ENCODE results near the gene HNRNPA2B1.
A peak's percentile ranks its signal among the peaks of the same experiment; 100 is the strongest.

Gene HNRNPA2B1

DNA sequence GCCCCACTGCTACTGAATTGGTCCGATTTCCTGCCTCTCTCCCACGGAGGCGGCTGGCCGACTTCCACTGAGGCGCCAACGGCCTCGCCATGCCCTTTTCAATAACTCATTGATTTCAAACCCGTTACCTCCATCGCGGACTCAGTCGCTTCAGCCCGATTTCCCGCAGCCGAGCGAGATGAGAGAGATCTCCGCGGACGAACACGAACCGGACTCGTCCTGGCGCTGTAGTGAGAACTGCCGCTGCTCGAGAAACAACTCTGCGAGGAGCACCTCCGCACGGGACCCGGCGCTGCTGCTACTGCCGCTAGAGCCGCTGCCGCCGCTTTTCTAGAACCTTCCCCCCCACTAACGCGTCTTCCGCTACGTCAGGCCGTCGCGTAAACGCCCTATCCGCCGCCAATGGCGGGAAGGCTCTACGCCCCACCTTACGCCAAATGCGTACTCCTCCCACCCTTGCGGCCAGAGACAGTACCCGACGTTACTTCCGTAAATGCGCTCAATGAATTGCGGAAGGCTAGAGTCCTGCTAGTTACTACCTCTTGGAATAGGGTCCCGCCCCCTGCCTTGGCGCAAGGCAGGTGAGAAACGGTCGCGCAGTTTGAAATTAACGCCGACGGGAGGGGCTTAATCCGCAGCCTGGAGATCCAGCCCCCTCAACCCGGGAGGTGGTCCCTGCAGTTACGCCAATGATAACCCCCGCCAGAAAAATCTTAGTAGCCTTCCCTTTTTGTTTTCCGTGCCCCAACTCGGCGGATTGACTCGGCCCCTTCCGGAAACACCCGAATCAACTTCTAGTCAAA lies at the start of gene HNRNPA2B1:
Gene HNRNPA2B1, minus strand, starts transcription at position 303 of the 803 bp plus-strand sequence. Its CDS starts 169 bp downstream, at position 134.
- H3K79me2 ChIP-seq (ENCODE audit: control insufficient read depth, low read length) = peaks cover 91% of the 10 kb centered on the region
- H3K4me2 ChIP-seq (ENCODE audit: low read length) = peak within 1 kb of the TSS; percentile 77
- peaks cover 90% of the 10 kb centered on the region for H3K36me3 ChIP-seq (ENCODE audit: control insufficient read depth, low read length)
- peak within 1 kb of the TSS; percentile 93 for H3K4me3 ChIP-seq (ENCODE audit: low read length)
- peaks cover 47% of the 10 kb centered on the region for H3K4me1 ChIP-seq (ENCODE audit: control insufficient read depth, low read length)
- H3K27me3 ChIP-seq (ENCODE audit: control insufficient read depth, low read length) = no peaks in the 10 kb centered on the region
- H3K9me2 ChIP-seq (replicated peaks; ENCODE audit: control insufficient read depth, low read length) = no peaks in the 10 kb centered on the region
- peaks cover 55% of the 10 kb centered on the region for H3F3A ChIP-seq (ENCODE audit: control insufficient read depth, insufficient read depth)
- H3K27ac ChIP-seq (ENCODE audit: low read depth, low read length) = peak within 1 kb of the TSS; percentile 96
- no peaks in the 10 kb centered on the region for H3K9me3 ChIP-seq (ENCODE audit: control insufficient read depth, insufficient read depth, low read length)
- TF ChIP-seq, protein P1, sequence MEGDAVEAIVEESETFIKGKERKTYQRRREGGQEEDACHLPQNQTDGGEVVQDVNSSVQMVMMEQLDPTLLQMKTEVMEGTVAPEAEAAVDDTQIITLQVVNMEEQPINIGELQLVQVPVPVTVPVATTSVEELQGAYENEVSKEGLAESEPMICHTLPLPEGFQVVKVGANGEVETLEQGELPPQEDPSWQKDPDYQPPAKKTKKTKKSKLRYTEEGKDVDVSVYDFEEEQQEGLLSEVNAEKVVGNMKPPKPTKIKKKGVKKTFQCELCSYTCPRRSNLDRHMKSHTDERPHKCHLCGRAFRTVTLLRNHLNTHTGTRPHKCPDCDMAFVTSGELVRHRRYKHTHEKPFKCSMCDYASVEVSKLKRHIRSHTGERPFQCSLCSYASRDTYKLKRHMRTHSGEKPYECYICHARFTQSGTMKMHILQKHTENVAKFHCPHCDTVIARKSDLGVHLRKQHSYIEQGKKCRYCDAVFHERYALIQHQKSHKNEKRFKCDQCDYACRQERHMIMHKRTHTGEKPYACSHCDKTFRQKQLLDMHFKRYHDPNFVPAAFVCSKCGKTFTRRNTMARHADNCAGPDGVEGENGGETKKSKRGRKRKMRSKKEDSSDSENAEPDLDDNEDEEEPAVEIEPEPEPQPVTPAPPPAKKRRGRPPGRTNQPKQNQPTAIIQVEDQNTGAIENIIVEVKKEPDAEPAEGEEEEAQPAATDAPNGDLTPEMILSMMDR (IDR thresholded peaks at IDR 0.05; ENCODE audit: low read depth, low read length, poor library complexity, severe bottlenecking) = no peak
- TF ChIP-seq EZH2phosphoT487 (IDR thresholded peaks at IDR 0.05; ENCODE audit: borderline replicate concordance, low read length) = no peak
- H4K20me1 ChIP-seq (ENCODE audit: control insufficient read depth, insufficient read depth, low read depth, low read length) = peaks cover 71% of the 10 kb centered on the region

DNA sequence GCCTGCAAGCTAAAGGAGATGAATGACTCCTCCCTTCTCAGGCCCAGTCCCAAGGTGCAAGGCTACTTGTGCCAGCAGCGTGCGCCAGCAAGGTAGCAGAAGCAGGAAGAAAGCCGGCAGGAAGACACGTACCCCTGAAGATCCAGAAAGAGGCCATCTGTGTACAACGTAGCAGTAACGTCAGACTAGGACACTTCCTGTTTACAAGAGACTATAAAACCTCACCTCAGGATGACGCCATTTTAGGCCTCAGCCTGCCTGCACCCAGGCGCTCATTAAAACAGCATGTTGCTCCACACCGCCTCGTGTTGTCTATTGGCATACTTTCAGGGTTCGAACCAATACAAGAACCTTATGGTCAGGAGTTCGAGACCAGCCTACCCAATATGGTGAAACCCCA lies 49.7 kb upstream of the HNRNPA2B1 start:
- TF ChIP-seq, protein P1 (IDR thresholded peaks at IDR 0.05; ENCODE audit: low read depth, low read length, poor library complexity, severe bottlenecking) = no peak
- TF ChIP-seq EZH2phosphoT487 (IDR thresholded peaks at IDR 0.05; ENCODE audit: borderline replicate concordance, low read length) = no peak
- no peak overlapping the region for H3K27ac ChIP-seq (ENCODE audit: low read depth, low read length)
- H3F3A ChIP-seq (ENCODE audit: control insufficient read depth, insufficient read depth) = peaks cover 7% of the 10 kb centered on the region; the same call in 1 of the 2 replicates
- H3K4me2 ChIP-seq (ENCODE audit: low read length) = no peak overlapping the region
- no peaks in the 10 kb centered on the region for H3K36me3 ChIP-seq (ENCODE audit: control insufficient read depth, low read length)
- peaks cover 7% of the 10 kb centered on the region; the same call in 1 of the 2 replicates for H3K27me3 ChIP-seq (ENCODE audit: control insufficient read depth, low read length)
- H3K9me2 ChIP-seq (replicated peaks; ENCODE audit: control insufficient read depth, low read length) = no peaks in the 10 kb centered on the region
- H4K20me1 ChIP-seq (ENCODE audit: control insufficient read depth, insufficient read depth, low read depth, low read length) = no peaks in the 10 kb centered on the region
- peaks cover 20% of the 10 kb centered on the region for H3K4me1 ChIP-seq (ENCODE audit: control insufficient read depth, low read length)
- no peaks in the 10 kb centered on the region for H3K9me3 ChIP-seq (ENCODE audit: control insufficient read depth, insufficient read depth, low read length)
- H3K4me3 ChIP-seq (ENCODE audit: low read length) = no peak overlapping the region
- no peaks in the 10 kb centered on the region for H3K79me2 ChIP-seq (ENCODE audit: control insufficient read depth, low read length)

DNA sequence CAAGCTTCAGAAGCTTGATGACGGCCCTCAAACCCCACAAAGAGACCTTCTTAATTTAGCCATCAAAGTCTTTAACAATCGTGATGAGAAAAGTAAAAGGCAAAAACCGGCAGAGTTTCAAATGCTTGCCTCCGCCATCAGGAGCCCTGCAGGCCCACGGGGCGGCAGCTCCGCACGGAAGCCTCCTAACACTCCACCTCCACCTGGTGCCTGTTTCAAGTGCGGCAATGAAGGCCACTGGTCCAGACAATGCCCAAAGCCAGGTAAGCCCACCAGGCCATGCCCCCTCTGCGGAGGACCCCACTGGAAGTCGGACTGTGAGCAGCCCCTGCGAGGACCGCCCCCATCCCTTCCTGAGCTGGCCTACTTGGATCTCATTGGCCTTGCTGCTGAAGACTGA lies 44.6 kb upstream of the HNRNPA2B1 start:
- Histone ChIP-seq H3K9me3 (ENCODE audit: control insufficient read depth, insufficient read depth, low read length) (no peaks in the 10 kb centered on the region), H3K4me2 (ENCODE audit: low read length) (no peak overlapping the region), H3K4me1 (ENCODE audit: control insufficient read depth, low read length) (peaks cover 20% of the 10 kb centered on the region), H4K20me1 (ENCODE audit: control insufficient read depth, insufficient read depth, low read depth, low read length) (no peaks in the 10 kb centered on the region), H3K36me3 (ENCODE audit: control insufficient read depth, low read length) (no peaks in the 10 kb centered on the region), H3K27me3 (ENCODE audit: control insufficient read depth, low read length) (peaks cover 2% of the 10 kb centered on the region), H3K9me2 (replicated peaks; ENCODE audit: control insufficient read depth, low read length) (no peaks in the 10 kb centered on the region), H3F3A (ENCODE audit: control insufficient read depth, insufficient read depth) (no peaks in the 10 kb centered on the region), H3K79me2 (ENCODE audit: control insufficient read depth, low read length) (no peaks in the 10 kb centered on the region), H3K27ac (ENCODE audit: low read depth, low read length) (no peak overlapping the region), H3K4me3 (ENCODE audit: low read length) (no peak overlapping the region)
- no peak for TF ChIP-seq EZH2phosphoT487 (IDR thresholded peaks at IDR 0.05; ENCODE audit: borderline replicate concordance, low read length)
- TF ChIP-seq, protein P1 (IDR thresholded peaks at IDR 0.05; ENCODE audit: low read depth, low read length, poor library complexity, severe bottlenecking) = no peak

Measured in DOHH2 (cell line).